H1 (cell line): ENCODE results near the gene IRGQ. TPM values are rescaled to one million over a fixed set of nuclear protein-coding genes. Genes with fewer than 3 reads are reported as not detected.

Experiments
- CTCF ChIA-PET: fragments of 300-600 bp; sonication (Branson Sonifier 250); formaldehyde crosslinking; loops from one replicate; lab custom pipeline; 2021; ENCODE audit not compliant: partially characterized antibody; lab: Charles Lee
- POLR2A ChIA-PET: fragments of 300-600 bp; sonication (Branson Sonifier 250); formaldehyde crosslinking; loops from one replicate; lab custom pipeline; 2021; ENCODE audit warnings: inconsistent platforms; ENCODE audit not compliant: partially characterized antibody; lab: Charles Lee
- DNase-seq, 2 experiments: peaks; one replicate each; pipeline versions ENCODE4 v3.0.0 to v3.0.0-alpha.2; 2010 to 2022; ENCODE audit warnings: low spot score in 2 of 2, low read depth in 1 of 2, mixed read lengths in 1 of 2
- FAIRE-seq: peaks from 2 replicates; lab custom pipeline; 2011; peaks lifted over from hg19 to GRCh38; lab: Jason Lieb, UNC
- H2AFZ ChIP-seq: 2 replicates; pipeline ENCODE4 v1.8.1; 2012; ENCODE audit warnings: low read length, inconsistent platforms
- H2AK5ac ChIP-seq: 2 replicates; pipeline ENCODE4 v1.6.1; 2013; ENCODE audit warnings: low read depth, low read length
- H2BK120ac ChIP-seq: replicated peaks from 2 replicates; pipeline ENCODE3; 2013; ENCODE audit warnings: low read depth, low read length, inconsistent platforms
- H2BK12ac ChIP-seq: 2 replicates; pipeline ENCODE4 v1.6.1; 2013; ENCODE audit warnings: low read depth, low read length
- H2BK15ac ChIP-seq: 2 replicates; pipeline ENCODE4 v1.6.1; 2013; ENCODE audit warnings: low read length
- H2BK20ac ChIP-seq: 2 replicates; pipeline ENCODE4 v1.6.1; 2013; ENCODE audit warnings: low read length
- H2BK5ac ChIP-seq: 2 replicates; pipeline ENCODE4 v1.6.1; 2013; ENCODE audit warnings: low read depth, low read length
- H3K14ac ChIP-seq: 2 replicates; pipeline ENCODE4 v1.6.1; 2013; ENCODE audit warnings: inconsistent platforms; ENCODE audit not compliant: insufficient read length
- H3K18ac ChIP-seq: 2 replicates; pipeline ENCODE4 v1.6.1; 2013; ENCODE audit warnings: low read length; ENCODE audit errors: extremely low read depth
- H3K23ac ChIP-seq: 2 replicates; pipeline ENCODE4 v1.6.1; 2013; ENCODE audit warnings: inconsistent platforms; ENCODE audit not compliant: insufficient read length
- H3K23me2 ChIP-seq: 2 replicates; pipeline ENCODE4 v1.6.1; 2013; ENCODE audit warnings: low read depth, low read length
- H3K27ac ChIP-seq: 2 replicates; pipeline ENCODE4 v1.6.1; 2011; ENCODE audit warnings: low read depth, low read length, inconsistent platforms
- H3K27me3 ChIP-seq, 4 experiments: replicated peaks in 1 of 4; 1 replicate in 1 of 4; 2 replicates in 3 of 4; pipeline versions ENCODE4 v1.6.1 to v1.8.1; 2011 to 2013; ENCODE audit warnings: low read length in 3 of 4, mild to moderate bottlenecking in 3 of 4, inconsistent platforms in 2 of 4, mixed read lengths in 2 of 4, moderate library complexity in 1 of 4; ENCODE audit not compliant: control insufficient read depth in 3 of 4, insufficient read depth in 3 of 4; ENCODE audit errors: extremely low read depth in 1 of 4
- H3K36me3 ChIP-seq, 4 experiments: 2 replicates each; pipeline versions ENCODE4 v1.6.1 to v1.8.1; 2011 to 2013; ENCODE audit warnings: mild to moderate bottlenecking in 4 of 4, low read length in 3 of 4, moderate library complexity in 2 of 4, control low read depth in 1 of 4, inconsistent platforms in 1 of 4; ENCODE audit not compliant: insufficient read depth in 4 of 4, control insufficient read depth in 2 of 4
- H3K4ac ChIP-seq: replicated peaks from 2 replicates; pipeline ENCODE3; 2013; ENCODE audit warnings: low read length, low read depth, mixed read lengths, inconsistent platforms; ENCODE audit not compliant: insufficient read length
- H3K4me1 ChIP-seq, 4 experiments: replicated peaks in 1 of 4; 1 replicate in 1 of 4; 2 replicates in 3 of 4; pipeline versions ENCODE4 v1.6.1 to v1.8.1; 2011 to 2013; ENCODE audit warnings: low read length in 3 of 4, inconsistent platforms in 2 of 4, mixed read lengths in 1 of 4; ENCODE audit not compliant: insufficient read depth in 4 of 4, control insufficient read depth in 3 of 4
- H3K4me2 ChIP-seq, 2 experiments: 2 replicates each; pipeline versions ENCODE4 v1.6.1 to v1.8.1; 2011 to 2013; ENCODE audit warnings: low read depth in 2 of 2, low read length in 2 of 2, control low read depth in 1 of 2, inconsistent platforms in 1 of 2, mild to moderate bottlenecking in 1 of 2; ENCODE audit not compliant: insufficient read depth in 1 of 2
- H3K4me3 ChIP-seq, 4 experiments: fragments of 200-600, 300-600 bp in 1 of 4; sonication (generic), shearing (Covaris generic), sonication (Bioruptor Twin) in 1 of 4; 2 replicates each; pipeline versions ENCODE4 v1.5.1 to v1.8.1; 2011 to 2016; ENCODE audit warnings: low read length in 4 of 4, low read depth in 3 of 4, control low read depth in 2 of 4, inconsistent platforms in 2 of 4, mild to moderate bottlenecking in 2 of 4, mixed read lengths in 1 of 4, moderate library complexity in 1 of 4; ENCODE audit not compliant: insufficient read depth in 2 of 4; ENCODE audit errors: extremely low read depth in 1 of 4
- H3K56ac ChIP-seq: replicated peaks from 2 replicates; pipeline ENCODE3; 2013; ENCODE audit warnings: low read depth, mild to moderate bottlenecking, mixed read lengths, low read length, inconsistent platforms; ENCODE audit not compliant: insufficient read length
- H3K79me1 ChIP-seq: 2 replicates; pipeline ENCODE4 v1.6.1; 2013; ENCODE audit warnings: low read depth, low read length, control low read depth
- H3K79me2 ChIP-seq, 2 experiments: 2 replicates each; pipeline versions ENCODE4 v1.6.1 to v1.8.1; 2012 to 2013; ENCODE audit warnings: low read length in 2 of 2, mild to moderate bottlenecking in 2 of 2, inconsistent platforms in 1 of 2; ENCODE audit not compliant: insufficient read depth in 2 of 2, control insufficient read depth in 1 of 2
- H3K9ac ChIP-seq, 4 experiments: replicated peaks in 1 of 4; 1 replicate in 1 of 4; 2 replicates in 3 of 4; pipeline versions ENCODE4 v1.6.1 to v1.8.1; 2011 to 2013; ENCODE audit warnings: low read depth in 3 of 4, low read length in 3 of 4, control low read depth in 2 of 4, mild to moderate bottlenecking in 2 of 4, moderate library complexity in 2 of 4, inconsistent platforms in 1 of 4; ENCODE audit errors: extremely low read depth in 1 of 4
- H3K9me3 ChIP-seq, 2 experiments: 2 replicates each; pipeline versions ENCODE4 v1.6.1 to v1.8.1; 2012 to 2013; ENCODE audit warnings: mild to moderate bottlenecking in 2 of 2, moderate library complexity in 2 of 2, control low read depth in 1 of 2, inconsistent platforms in 1 of 2, low read depth in 1 of 2, low read length in 1 of 2, mixed read lengths in 1 of 2; ENCODE audit not compliant: insufficient read depth in 2 of 2
- H4K20me1 ChIP-seq, 2 experiments: replicated peaks in 1 of 2; 2 replicates each; pipeline versions ENCODE3 to v1.8.1; 2011 to 2013; ENCODE audit warnings: inconsistent platforms in 2 of 2, low read length in 2 of 2, mild to moderate bottlenecking in 1 of 2; ENCODE audit not compliant: insufficient read depth in 2 of 2, control insufficient read depth in 1 of 2
- H4K5ac ChIP-seq: 2 replicates; pipeline ENCODE4 v1.6.1; 2013; ENCODE audit warnings: low read length, low read depth, mixed read lengths, inconsistent platforms; ENCODE audit not compliant: insufficient read length
- H4K8ac ChIP-seq: 2 replicates; pipeline ENCODE4 v1.8.0; 2013; ENCODE audit warnings: mild to moderate bottlenecking, moderate library complexity, low read length, inconsistent platforms; ENCODE audit not compliant: insufficient read depth; ENCODE audit errors: extremely low read depth
- H4K91ac ChIP-seq: replicated peaks from 2 replicates; pipeline ENCODE3; 2013; ENCODE audit warnings: low read length, mixed read lengths, inconsistent platforms; ENCODE audit not compliant: insufficient read length
- BCL11A ChIP-seq, 2 experiments: IDR thresholded peaks; one replicate each; pipeline ENCODE4 v1.6.1; 2011; ENCODE audit warnings: low read depth in 2 of 2, low read length in 2 of 2, mild to moderate bottlenecking in 2 of 2
- GABPA ChIP-seq: IDR thresholded peaks from 2 replicates; pipeline ENCODE4 v1.6.1; 2011; ENCODE audit warnings: mild to moderate bottlenecking, low read length, moderate library complexity, borderline replicate concordance; ENCODE audit not compliant: insufficient read depth
- KDM5A ChIP-seq: fragments of 200-600 bp; IDR thresholded peaks from 2 replicates; pipeline ENCODE4 v1.7.1; 2012; ENCODE audit warnings: mild to moderate bottlenecking, low read length, inconsistent platforms, mixed read lengths
- RAD21 ChIP-seq, 2 experiments: IDR thresholded peaks in 1 of 2; conservative IDR thresholded peaks in 1 of 2; 2 replicates each; pipeline ENCODE4 v1.6.1; 2011; ENCODE audit warnings: low read depth in 2 of 2, low read length in 2 of 2, improper control_type of control experiment in 1 of 2, inconsistent platforms in 1 of 2, mild to moderate bottlenecking in 1 of 2, moderate library complexity in 1 of 2
- TEAD4 ChIP-seq: IDR thresholded peaks from 2 replicates; pipeline ENCODE4 v1.6.1; 2012; ENCODE audit warnings: low read depth, low read length, inconsistent platforms, mixed read lengths
- WGBS, 2 experiments: shearing (Covaris generic) in 1 of 2; methylation state at CpG; one replicate each; pipeline versions ENCODE4 v1.1.6 to v1.1.7; 2013 to 2015; ENCODE audit warnings: low lambda C conversion rate in 2 of 2, mixed read lengths in 2 of 2, inconsistent platforms in 1 of 2, low coverage in 1 of 2, missing lambda C conversion rate in 1 of 2; ENCODE audit not compliant: insufficient replicate concordance in 2 of 2, insufficient coverage in 1 of 2, insufficient read length in 1 of 2; ENCODE audit errors: extremely low coverage in 1 of 2, missing lambda C conversion rate in 1 of 2; 5-methylcytosine and 5-hydroxymethylcytosine counted together
- polyA plus RNA-seq, 7 experiments: library from polyadenylated mRNA; depleted of rRNA in 3 of 7; stranded (reverse) in 5 of 7; unstranded in 2 of 7; fragments of >200 nt in 5 of 7; fragments of 200-250 nt in 2 of 7; gene quantifications; 1 replicate in 5 of 7; 2 replicates in 1 of 7; 4 replicates in 1 of 7; pipeline versions ENCODE4 v1.2.1 to v1.2.3, GENCODE V29; 2011 to 2013; ENCODE audit warnings: missing spikeins in 2 of 7, mixed read lengths in 2 of 7
- total RNA-seq: library from RNA; stranded (reverse); fragmentation: NEBNext Ultra II Directional; extraction: Animal tissue kit (Norgen Biotek cat#: 25700); gene quantifications from 2 replicates; pipeline ENCODE4 v1.2.1, GENCODE V29; 2021

The IRGQ gene
- total and polyA plus RNA-seq, 2 of the 8 experiments (the other 6 are each of a cell fraction or from before 2014, with no cell fraction given): 16.0 to 42.9 TPM

- Histone ChIP-seq H2AK5ac (no peak overlapping the region), H3K23me2 (peaks cover 15% of the 10 kb centered on the region; the same call in 1 of the 2 replicates), H3K4me1 (peaks cover 0 to 2% (median 0%) of the 10 kb centered on the region in 4 experiments; a peak in 5 of 7 replicates), H4K91ac (no peak overlapping the region), H4K8ac (no peak overlapping the region), H3K4me3 (no peak overlapping the region), H3K23ac (no peak overlapping the region), H3K18ac (no peak overlapping the region), H3K79me2 (peaks cover 3 to 5% of the 10 kb centered on the region in 2 experiments), H3K9me3 (no peaks in the 10 kb centered on the region), H3K79me1 (peaks cover 1% of the 10 kb centered on the region), H3K4me2 (no peak overlapping the region), H2BK5ac (no peak overlapping the region), H4K5ac (no peak overlapping the region), H3K36me3 (peaks cover 3 to 21% (median 8%) of the 10 kb centered on the region in 4 experiments; a peak in 5 of 8 replicates), H2BK20ac (no peak overlapping the region), H4K20me1 (peaks cover 4 to 7% of the 10 kb centered on the region in 2 experiments), H3K27me3 (no peaks in the 10 kb centered on the region), H2BK120ac (no peak overlapping the region), H3K27ac (no peak overlapping the region), H3K4ac (no peak overlapping the region), H3K9ac (no peak overlapping the region), H3K56ac (no peak overlapping the region), H2AFZ (no peak overlapping the region), H3K14ac (no peak overlapping the region), H2BK15ac (no peak overlapping the region), H2BK12ac (no peak overlapping the region)
- DNase-seq (no peak), FAIRE-seq (no peak)
- ChIA-PET CTCF (interaction anchor here (0.6 to 6.5 kb wide), 5 partner anchors 23 to 1038 kb away, joined by 3 to 92 read pairs (median 4); partner anchors contain the start of gene ZNF575), POLR2A (interaction anchor here (1.0 to 3.3 kb wide), 4 partner anchors 11 to 36 kb away, joined by 3 to 22 read pairs (median 3); no protein-coding TSS in a partner anchor)
- WGBS, 2 experiments: 96% methylated on average over 60 of the region's 63 CpGs; no CpG with 5 or more reads in 1 of the 2 experiments
- no peak for TF ChIP-seq GABPA
- no peak for TF ChIP-seq TEAD4
- no peak for TF ChIP-seq RAD21 (IDR thresholded peaks at IDR 0.05 in 1 of 2, conservative IDR thresholded peaks at IDR 0.05 in 1 of 2; ENCODE audit: low read depth in 2 of 2, low read length in 2 of 2)
- TF ChIP-seq KDM5A: no peak
- no peak for TF ChIP-seq BCL11A (IDR thresholded peaks at IDR 0.05; ENCODE audit: low read depth in 2 of 2, low read length in 2 of 2)
Observed at GRCh38 chr19:43591904-43592772, 3.8 kb downstream of the IRGQ start.
